ENCODE data around the gene RAB7B. TPM values are rescaled to one million over a fixed set of nuclear protein-coding genes. Genes with fewer than 3 reads are reported as not detected.
A peak's percentile ranks its signal among the peaks of the same experiment; 100 is the strongest.

Gene RAB7B
- total RNA-seq, 4 donors from 2014 or later, result 0.15 to 0.62 (median 0.33) TPM; not detected in 1

DNA sequence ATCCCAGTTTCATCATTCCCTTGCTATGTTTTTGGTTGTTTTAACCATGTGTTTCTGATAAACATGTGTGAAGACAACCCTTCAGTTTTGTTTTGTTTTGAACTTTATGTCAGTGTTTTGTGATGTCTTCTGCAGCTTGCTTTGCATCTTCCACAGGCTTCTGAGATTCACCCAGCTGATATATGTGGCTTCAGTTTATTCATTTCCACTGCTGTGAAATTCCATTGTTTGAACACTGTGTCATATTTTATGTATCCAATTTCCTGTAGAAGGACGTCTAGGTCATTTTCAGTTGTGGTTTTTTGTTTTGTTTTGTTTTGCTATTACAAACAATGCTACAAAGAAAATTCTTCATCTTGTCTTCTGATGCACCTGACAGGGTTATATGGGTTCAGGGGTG, 32.7 kb downstream of the RAB7B start:
- H3K4me1 ChIP-seq, result peaks cover 11 to 24% of the 10 kb centered on the region in 2 donors
- H3K27me3 ChIP-seq, result no peaks in the 10 kb centered on the region
- H3K4me3 ChIP-seq, result no peak overlapping the region
- peak; percentile 42 to 61 for ATAC-seq
- no peak for DNase-seq
- no peaks in the 10 kb centered on the region for H3K36me3 ChIP-seq
- no peaks in the 10 kb centered on the region for H3K9me3 ChIP-seq
- in situ Hi-C loops (cut with MboI; ENCODE audit: low sequenced_read_pairs in 4 of 4) (no loop called here), intact Hi-C loops (cut with DNase I; ENCODE audit: low total_unique reads) (no loop called here)
- peak overlapping the region; percentile 68 to 86 (median 80) for H3K27ac ChIP-seq
- no peak for TF ChIP-seq POLR2A (IDR thresholded peaks at IDR 0.05)
- TF ChIP-seq, protein P1, sequence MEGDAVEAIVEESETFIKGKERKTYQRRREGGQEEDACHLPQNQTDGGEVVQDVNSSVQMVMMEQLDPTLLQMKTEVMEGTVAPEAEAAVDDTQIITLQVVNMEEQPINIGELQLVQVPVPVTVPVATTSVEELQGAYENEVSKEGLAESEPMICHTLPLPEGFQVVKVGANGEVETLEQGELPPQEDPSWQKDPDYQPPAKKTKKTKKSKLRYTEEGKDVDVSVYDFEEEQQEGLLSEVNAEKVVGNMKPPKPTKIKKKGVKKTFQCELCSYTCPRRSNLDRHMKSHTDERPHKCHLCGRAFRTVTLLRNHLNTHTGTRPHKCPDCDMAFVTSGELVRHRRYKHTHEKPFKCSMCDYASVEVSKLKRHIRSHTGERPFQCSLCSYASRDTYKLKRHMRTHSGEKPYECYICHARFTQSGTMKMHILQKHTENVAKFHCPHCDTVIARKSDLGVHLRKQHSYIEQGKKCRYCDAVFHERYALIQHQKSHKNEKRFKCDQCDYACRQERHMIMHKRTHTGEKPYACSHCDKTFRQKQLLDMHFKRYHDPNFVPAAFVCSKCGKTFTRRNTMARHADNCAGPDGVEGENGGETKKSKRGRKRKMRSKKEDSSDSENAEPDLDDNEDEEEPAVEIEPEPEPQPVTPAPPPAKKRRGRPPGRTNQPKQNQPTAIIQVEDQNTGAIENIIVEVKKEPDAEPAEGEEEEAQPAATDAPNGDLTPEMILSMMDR (IDR thresholded peaks at IDR 0.05 in 4 of 5, conservative IDR thresholded peaks at IDR 0.05 in 1 of 5), result no peak

DNA sequence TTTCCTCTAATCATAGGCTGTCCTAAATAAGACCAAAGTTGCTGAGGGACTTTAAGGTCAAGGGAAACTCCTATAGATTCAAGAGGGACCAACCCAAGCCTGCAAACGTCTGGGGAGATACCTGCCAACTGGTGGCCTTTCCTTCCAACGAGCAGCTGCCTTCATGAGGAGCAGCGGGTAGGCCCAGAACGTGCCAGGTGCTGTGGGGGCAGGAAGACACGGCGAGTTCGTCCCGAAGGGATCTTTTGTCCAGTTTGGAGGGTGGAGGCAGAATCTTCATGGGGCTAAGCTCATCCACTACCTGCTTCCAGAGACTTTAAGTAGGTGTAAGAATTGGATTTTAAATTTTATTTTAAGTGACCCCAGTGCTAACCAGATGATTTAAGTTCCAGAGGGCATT, 34.0 kb downstream of the RAB7B start:
- Histone ChIP-seq H3K36me3 (no peaks in the 10 kb centered on the region), H3K9me3 (no peaks in the 10 kb centered on the region), H3K27ac (peak overlapping the region in 1 of 4 donors; percentile 86), H3K27me3 (no peaks in the 10 kb centered on the region), H3K4me3 (no peak overlapping the region), H3K4me1 (peaks cover 11 to 22% of the 10 kb centered on the region in 2 donors)
- intact Hi-C loops (cut with DNase I; ENCODE audit: low total_unique reads) (no loop called here), in situ Hi-C loops (cut with MboI; ENCODE audit: low sequenced_read_pairs in 4 of 4) (loop anchor here in 1 of 4 donors (5.0 kb wide), 1 partner anchor 177 kb away; no protein-coding TSS in a partner anchor)
- DNase-seq (no peak), ATAC-seq (no peak)
- TF ChIP-seq, protein P1 (IDR thresholded peaks at IDR 0.05 in 4 of 5, conservative IDR thresholded peaks at IDR 0.05 in 1 of 5), result no peak
- TF ChIP-seq POLR2A (IDR thresholded peaks at IDR 0.05), result no peak

DNA sequence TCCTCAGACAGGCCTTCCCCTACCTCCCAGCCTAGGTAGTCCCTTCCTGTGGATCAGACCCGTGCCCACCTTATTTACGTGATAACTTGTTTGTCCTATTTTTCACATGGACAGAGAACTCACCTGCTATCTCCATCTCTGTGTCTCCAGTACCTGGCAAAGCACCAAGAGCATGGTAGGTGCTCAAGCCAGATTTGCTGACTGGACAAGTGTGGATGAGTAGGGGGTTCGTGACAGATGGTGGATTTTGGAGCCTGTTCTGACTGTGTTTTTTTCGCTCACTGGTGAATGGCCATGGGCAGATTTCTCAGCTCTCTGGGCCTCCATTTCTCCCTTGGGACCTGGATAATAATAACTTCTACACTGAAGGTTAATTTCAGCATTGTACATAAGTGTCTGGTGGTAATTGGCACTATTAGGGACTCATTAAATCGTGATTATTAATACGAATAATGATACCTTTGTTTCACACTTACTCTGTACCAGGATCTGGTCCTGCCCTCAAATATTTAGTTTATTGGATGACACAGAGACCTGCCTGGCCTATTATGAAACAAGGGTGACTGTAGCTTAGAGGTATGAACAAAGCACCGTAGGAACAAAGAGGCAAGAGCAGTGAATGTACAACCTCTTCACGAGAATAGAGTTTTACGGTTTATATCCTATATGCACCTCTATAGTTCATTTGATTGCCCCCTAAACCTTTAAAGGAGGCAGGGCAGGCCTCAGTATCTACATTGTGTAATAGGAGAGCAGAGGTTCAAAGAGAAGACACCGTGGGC, 35.5 kb downstream of the RAB7B start:
- Histone ChIP-seq H3K4me1 (peaks cover 16 to 28% of the 10 kb centered on the region in 2 donors), H3K4me3 (no peak overlapping the region), H3K27ac (no peak overlapping the region), H3K9me3 (no peaks in the 10 kb centered on the region), H3K27me3 (no peaks in the 10 kb centered on the region), H3K36me3 (no peaks in the 10 kb centered on the region)
- in situ Hi-C loops (cut with MboI; ENCODE audit: low sequenced_read_pairs in 4 of 4) (loop anchor here in 1 of 4 donors (5.0 kb wide), 1 partner anchor 175 kb away; no protein-coding TSS in a partner anchor), intact Hi-C loops (cut with DNase I; ENCODE audit: low total_unique reads) (no loop called here)
- TF ChIP-seq POLR2A (IDR thresholded peaks at IDR 0.05), result no peak
- TF ChIP-seq, protein P1 (IDR thresholded peaks at IDR 0.05 in 4 of 5, conservative IDR thresholded peaks at IDR 0.05 in 1 of 5), result no peak
- ATAC-seq, result no peak
- DNase-seq, result no peak

DNA sequence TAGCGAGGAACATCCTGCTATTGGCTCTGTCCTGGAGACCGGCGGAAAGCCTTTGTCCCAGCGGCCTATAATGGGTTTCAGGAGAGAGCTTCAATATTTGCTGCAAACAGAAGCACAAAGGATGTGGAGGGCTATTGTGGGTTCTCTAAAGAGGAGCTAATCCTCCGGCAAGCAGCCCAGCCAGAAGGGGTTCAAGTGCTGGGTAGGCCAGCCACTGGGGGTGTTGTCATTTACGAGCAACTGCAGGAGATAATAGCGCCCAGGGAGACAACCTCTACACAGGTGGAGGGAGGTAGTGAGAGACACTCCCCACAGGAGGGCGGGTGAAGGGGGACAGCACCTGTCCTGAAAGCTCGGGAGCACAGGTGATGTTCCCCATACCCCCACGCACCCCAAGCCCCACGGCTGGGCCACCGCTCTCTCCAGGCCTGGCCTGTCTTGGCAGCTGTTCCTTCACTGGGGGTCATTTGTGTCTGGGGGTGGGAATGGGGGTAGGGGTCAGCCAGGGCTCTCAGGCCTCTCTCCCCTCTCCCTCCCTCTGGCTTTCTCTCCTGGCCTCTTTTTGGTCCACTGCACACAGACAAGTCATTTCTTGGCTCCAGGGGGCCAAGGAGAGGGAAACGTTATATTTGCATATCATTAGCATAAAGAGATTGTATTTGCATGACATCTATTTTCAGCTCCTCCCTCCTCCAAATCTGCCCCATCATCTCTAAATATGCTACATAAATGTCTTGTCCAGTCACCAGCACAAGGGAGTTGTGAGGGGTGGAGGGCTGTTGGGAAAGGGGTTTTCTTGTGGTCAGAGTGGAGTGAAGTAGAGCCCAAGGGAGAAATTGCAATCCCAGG, 37.9 kb downstream of the RAB7B start:
- in situ Hi-C loops (cut with MboI; ENCODE audit: low sequenced_read_pairs in 4 of 4), result loop anchor here in 1 of 4 donors (5.0 kb wide), 1 partner anchor 173 kb away; no protein-coding TSS in a partner anchor
- no peak overlapping the region for H3K4me3 ChIP-seq
- TF ChIP-seq, protein P1 (IDR thresholded peaks at IDR 0.05 in 4 of 5, conservative IDR thresholded peaks at IDR 0.05 in 1 of 5), result no peak
- TF ChIP-seq POLR2A (IDR thresholded peaks at IDR 0.05), result no peak
- no peaks in the 10 kb centered on the region for H3K27me3 ChIP-seq
- no peaks in the 10 kb centered on the region for H3K9me3 ChIP-seq
- DNase-seq (no peak), ATAC-seq (no peak)
- intact Hi-C loops (cut with DNase I; ENCODE audit: low total_unique reads), result no loop called here
- H3K27ac ChIP-seq, result no peak overlapping the region
- H3K36me3 ChIP-seq, result no peaks in the 10 kb centered on the region
- H3K4me1 ChIP-seq, result peaks cover 20 to 27% of the 10 kb centered on the region in 2 donors
